Hematopoietic multipotent progenitor cell treated with erythropoietin and hydrocortisone succinate and interleukin-3 and kit ligand, for 15 days (in vitro differentiated cells): ENCODE data around the gene KRR1.
"Not testable (repeated sequence)": the region's sequence is repeated elsewhere in the genome, so short reads cannot be mapped to it uniquely, and the experiment has no call there.

Experiments used
- DNase-seq: peaks from one replicate; pipeline ENCODE4 v3.0.0-alpha.2; 2015; ENCODE audit warnings: low spot score

The KRR1 gene

GRCh38 chr12:75525263-75525662, 13.9 kb upstream of the KRR1 start:
- no peak for DNase-seq

- not testable (repeated sequence) for DNase-seq
These were observed 10.7 kb upstream of the KRR1 start for GRCh38 chr12:75522124-75522523.

- DNase-seq: not testable (repeated sequence)
These were observed 9.8 kb upstream of the KRR1 start for GRCh38 chr12:75521224-75521623.

GRCh38 chr12:75509621-75510020, 1.8 kb downstream of the KRR1 start:
- DNase-seq: no peak

- DNase-seq: no peak
These were observed 3.2 kb downstream of the KRR1 start for GRCh38 chr12:75508159-75508558.

- DNase-seq: no peak
These were observed 4.3 kb downstream of the KRR1 start for GRCh38 chr12:75507086-75507485.

GRCh38 chr12:75505706-75506312, 5.6 kb downstream of the KRR1 start:
- peak; percentile 25 for DNase-seq

- DNase-seq: no peak
These were observed 7.5 kb downstream of the KRR1 start for GRCh38 chr12:75503866-75504265.

- DNase-seq: no peak
These were observed 8.0 kb downstream of the KRR1 start for GRCh38 chr12:75503459-75503858.

- no peak for DNase-seq
These were observed 20.2 kb downstream of the KRR1 start for GRCh38 chr12:75491169-75491568.

GRCh38 chr12:75489613-75490210, 21.7 kb downstream of the KRR1 start:
- DNase-seq: no peak

- DNase-seq: no peak
These were observed 22.2 kb downstream of the KRR1 start for GRCh38 chr12:75489187-75489586.

- DNase-seq: no peak
These were observed 22.9 kb downstream of the KRR1 start for GRCh38 chr12:75488553-75488952.

GRCh38 chr12:75487308-75487707, 24.1 kb downstream of the KRR1 start:
- DNase-seq: no peak

GRCh38 chr12:75484450-75484849, 27.0 kb downstream of the KRR1 start:
- not testable (repeated sequence) for DNase-seq

GRCh38 chr12:75483431-75483830, 28.0 kb downstream of the KRR1 start:
- no peak for DNase-seq

- no peak for DNase-seq
These were observed 28.8 kb downstream of the KRR1 start for GRCh38 chr12:75482646-75483045.

GRCh38 chr12:75481774-75482173, 29.6 kb downstream of the KRR1 start:
- no peak for DNase-seq

- no peak for DNase-seq
These were observed 30.2 kb downstream of the KRR1 start for GRCh38 chr12:75481013-75481705.

- no peak for DNase-seq
These were observed 30.9 kb downstream of the KRR1 start, which contains the start of gene GLIPR1 for GRCh38 chr12:75480469-75480949. TSS of gene GLIPR1 (plus strand) at chr12:75480755. CDS start at chr12:75480881, 126 bp downstream.

- no peak for DNase-seq
These were observed 31.4 kb downstream of the KRR1 start for GRCh38 chr12:75479963-75480461.

- no peak for DNase-seq
These were observed 33.2 kb downstream of the KRR1 start for GRCh38 chr12:75478116-75478794.
